GM12878 (cell line): ENCODE data around the gene FPGT.

Source experiments
- BCL11A ChIP-seq: IDR thresholded peaks from 2 replicates; pipeline ENCODE4 v1.6.1; 2011; ENCODE audit warnings: low read depth, low read length
- EP300 ChIP-seq, 2 experiments: fragments of 150-350 bp in 1 of 2; IDR thresholded peaks; 2 replicates each; pipeline ENCODE4 v1.6.1; 2011 to 2012; ENCODE audit warnings: low read depth in 2 of 2, low read length in 2 of 2, borderline replicate concordance in 1 of 2, improper control_type of control experiment in 1 of 2, inconsistent platforms in 1 of 2; ENCODE audit not compliant: control insufficient read depth in 1 of 2
- ETV6 ChIP-seq, 2 experiments: fragments of 450-650 bp in 1 of 2; IDR thresholded peaks in 1 of 2; conservative IDR thresholded peaks in 1 of 2; 2 replicates each; pipeline ENCODE4 v1.6.1; 2014; ENCODE audit warnings: antibody characterized with exemption in 1 of 2, borderline replicate concordance in 1 of 2, low read depth in 1 of 2, mild to moderate bottlenecking in 1 of 2, moderate library complexity in 1 of 2
- EZH2 ChIP-seq: IDR thresholded peaks from 2 replicates; pipeline ENCODE4 v1.6.1; 2012; ENCODE audit warnings: low read depth, mild to moderate bottlenecking, control low read depth, inconsistent platforms, low read length, borderline replicate concordance; ENCODE audit not compliant: control insufficient read depth
- FOXK2 ChIP-seq: fragments of 450-650 bp; IDR thresholded peaks from 2 replicates; pipeline ENCODE4 v1.6.1; 2017; ENCODE audit warnings: mild to moderate bottlenecking, moderate library complexity
- GABPA ChIP-seq: IDR thresholded peaks from 2 replicates; pipeline ENCODE4 v1.6.1; 2014; ENCODE audit warnings: antibody characterized with exemption, low read depth, mild to moderate bottlenecking, inconsistent platforms
- KDM1A ChIP-seq: fragments of 200-600 bp; sonication (generic); IDR thresholded peaks from 2 replicates; pipeline ENCODE4 v1.6.1; 2016; ENCODE audit warnings: borderline replicate concordance
- NRF1 ChIP-seq: conservative IDR thresholded peaks from 2 replicates; pipeline ENCODE4 v1.6.1; 2011; ENCODE audit warnings: mild to moderate bottlenecking, low read depth, low read length, improper control_type of control experiment
- POLR2A ChIP-seq: IDR thresholded peaks from 2 replicates; pipeline ENCODE4 v1.6.1; 2011; ENCODE audit warnings: low read depth, mild to moderate bottlenecking, low read length
- SMC3 ChIP-seq: IDR thresholded peaks from 2 replicates; pipeline ENCODE4 v1.6.1; 2011; ENCODE audit warnings: low read length, improper control_type of control experiment, borderline replicate concordance
- TF ChIP-seq, protein P1 (sequence below), 3 experiments: IDR thresholded peaks in 2 of 3; conservative IDR thresholded peaks in 1 of 3; 2 replicates each; pipeline ENCODE4 v1.5.1; 2011; ENCODE audit warnings: low read depth in 3 of 3, low read length in 3 of 3, mild to moderate bottlenecking in 3 of 3, control low read depth in 2 of 3, moderate library complexity in 2 of 3, inconsistent platforms in 1 of 3, mixed read lengths in 1 of 3; ENCODE audit not compliant: control insufficient read depth in 2 of 3, insufficient read depth in 1 of 3; ENCODE audit errors: extremely low read depth in 1 of 3
- TF ChIP-seq, protein P2 (sequence below): fragments of 150-350 bp; IDR thresholded peaks from 2 replicates; pipeline ENCODE4 v1.6.1; 2016; ENCODE audit warnings: low read depth, low read length

DNA sequence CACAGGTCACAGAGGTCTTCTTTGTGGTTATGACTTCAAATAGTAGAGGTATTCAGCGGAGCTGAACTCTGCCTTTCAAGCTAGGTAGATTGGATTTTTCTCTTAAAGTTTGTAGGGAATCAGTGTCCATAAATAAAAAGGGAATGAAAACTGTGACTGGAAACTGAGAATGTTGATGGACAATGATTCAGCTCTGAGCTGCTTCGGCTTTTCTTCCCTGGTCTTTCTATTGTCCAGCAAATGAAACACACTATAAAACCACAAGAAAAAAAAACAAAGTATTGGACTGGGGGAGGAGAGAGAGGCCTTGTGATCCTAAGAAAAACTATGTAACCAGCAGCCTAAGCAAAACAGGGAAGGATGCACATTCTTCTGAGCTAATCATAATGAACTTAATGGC, 48.3 kb downstream of the FPGT start:
- no peak for TF ChIP-seq SMC3
- TF ChIP-seq EZH2 = no peak
- TF ChIP-seq BCL11A = no peak
- no peak for TF ChIP-seq POLR2A
- TF ChIP-seq KDM1A = no peak
- no peak for TF ChIP-seq FOXK2
- no peak for TF ChIP-seq EP300 (IDR thresholded peaks at IDR 0.05; ENCODE audit: borderline replicate concordance in 1 of 2, control insufficient read depth in 1 of 2, low read depth in 2 of 2, low read length in 2 of 2)
- no peak for TF ChIP-seq GABPA
- TF ChIP-seq NRF1 = no peak
- no peak for TF ChIP-seq ETV6 (conservative IDR thresholded peaks at IDR 0.05 in 1 of 2, IDR thresholded peaks at IDR 0.05 in 1 of 2; ENCODE audit: borderline replicate concordance in 1 of 2, low read depth in 1 of 2)
- TF ChIP-seq, protein P1, sequence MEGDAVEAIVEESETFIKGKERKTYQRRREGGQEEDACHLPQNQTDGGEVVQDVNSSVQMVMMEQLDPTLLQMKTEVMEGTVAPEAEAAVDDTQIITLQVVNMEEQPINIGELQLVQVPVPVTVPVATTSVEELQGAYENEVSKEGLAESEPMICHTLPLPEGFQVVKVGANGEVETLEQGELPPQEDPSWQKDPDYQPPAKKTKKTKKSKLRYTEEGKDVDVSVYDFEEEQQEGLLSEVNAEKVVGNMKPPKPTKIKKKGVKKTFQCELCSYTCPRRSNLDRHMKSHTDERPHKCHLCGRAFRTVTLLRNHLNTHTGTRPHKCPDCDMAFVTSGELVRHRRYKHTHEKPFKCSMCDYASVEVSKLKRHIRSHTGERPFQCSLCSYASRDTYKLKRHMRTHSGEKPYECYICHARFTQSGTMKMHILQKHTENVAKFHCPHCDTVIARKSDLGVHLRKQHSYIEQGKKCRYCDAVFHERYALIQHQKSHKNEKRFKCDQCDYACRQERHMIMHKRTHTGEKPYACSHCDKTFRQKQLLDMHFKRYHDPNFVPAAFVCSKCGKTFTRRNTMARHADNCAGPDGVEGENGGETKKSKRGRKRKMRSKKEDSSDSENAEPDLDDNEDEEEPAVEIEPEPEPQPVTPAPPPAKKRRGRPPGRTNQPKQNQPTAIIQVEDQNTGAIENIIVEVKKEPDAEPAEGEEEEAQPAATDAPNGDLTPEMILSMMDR (IDR thresholded peaks at IDR 0.05 in 2 of 3, conservative IDR thresholded peaks at IDR 0.05 in 1 of 3; ENCODE audit: control insufficient read depth in 2 of 3, extremely low read depth in 1 of 3, insufficient read depth in 1 of 3, low read depth in 3 of 3, low read length in 3 of 3) = no peak
- TF ChIP-seq, protein P2, sequence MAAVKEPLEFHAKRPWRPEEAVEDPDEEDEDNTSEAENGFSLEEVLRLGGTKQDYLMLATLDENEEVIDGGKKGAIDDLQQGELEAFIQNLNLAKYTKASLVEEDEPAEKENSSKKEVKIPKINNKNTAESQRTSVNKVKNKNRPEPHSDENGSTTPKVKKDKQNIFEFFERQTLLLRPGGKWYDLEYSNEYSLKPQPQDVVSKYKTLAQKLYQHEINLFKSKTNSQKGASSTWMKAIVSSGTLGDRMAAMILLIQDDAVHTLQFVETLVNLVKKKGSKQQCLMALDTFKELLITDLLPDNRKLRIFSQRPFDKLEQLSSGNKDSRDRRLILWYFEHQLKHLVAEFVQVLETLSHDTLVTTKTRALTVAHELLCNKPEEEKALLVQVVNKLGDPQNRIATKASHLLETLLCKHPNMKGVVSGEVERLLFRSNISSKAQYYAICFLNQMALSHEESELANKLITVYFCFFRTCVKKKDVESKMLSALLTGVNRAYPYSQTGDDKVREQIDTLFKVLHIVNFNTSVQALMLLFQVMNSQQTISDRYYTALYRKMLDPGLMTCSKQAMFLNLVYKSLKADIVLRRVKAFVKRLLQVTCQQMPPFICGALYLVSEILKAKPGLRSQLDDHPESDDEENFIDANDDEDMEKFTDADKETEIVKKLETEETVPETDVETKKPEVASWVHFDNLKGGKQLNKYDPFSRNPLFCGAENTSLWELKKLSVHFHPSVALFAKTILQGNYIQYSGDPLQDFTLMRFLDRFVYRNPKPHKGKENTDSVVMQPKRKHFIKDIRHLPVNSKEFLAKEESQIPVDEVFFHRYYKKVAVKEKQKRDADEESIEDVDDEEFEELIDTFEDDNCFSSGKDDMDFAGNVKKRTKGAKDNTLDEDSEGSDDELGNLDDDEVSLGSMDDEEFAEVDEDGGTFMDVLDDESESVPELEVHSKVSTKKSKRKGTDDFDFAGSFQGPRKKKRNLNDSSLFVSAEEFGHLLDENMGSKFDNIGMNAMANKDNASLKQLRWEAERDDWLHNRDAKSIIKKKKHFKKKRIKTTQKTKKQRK = no peak
